Psoas muscle (tissue), 8 donors: Measurements from ENCODE around the gene BACE1. TPM values are rescaled to one million over a fixed set of nuclear protein-coding genes. Genes with fewer than 3 reads are reported as not detected.

Experiments
- ATAC-seq, 4 donors: fragments of 200-7000 bp; cut with Tn5 transposase; one replicate each; pipeline ENCODE4 v1.9.1; 2020; ENCODE audit warnings: moderate library complexity in 3 of 4, mild to moderate bottlenecking in 2 of 4
- DNase-seq, 2 donors: peaks; one replicate each; pipeline ENCODE4 v3.0.0-alpha.2; 2020
- H3K27ac ChIP-seq: fragments of 200-600 bp; one replicate; pipeline ENCODE4 v1.8.0; 2022
- H3K27me3 ChIP-seq, 3 donors: fragments of 200-600 bp in 1 of 3; one replicate each; pipeline versions ENCODE4 v1.6.1 to v1.8.0; 2013 to 2022; ENCODE audit warnings: low read length in 2 of 3, mild to moderate bottlenecking in 2 of 3, moderate library complexity in 1 of 3; ENCODE audit not compliant: insufficient read depth in 3 of 3
- H3K36me3 ChIP-seq, 2 donors: fragments of 200-600 bp in 1 of 2; one replicate each; pipeline versions ENCODE4 v1.6.1 to v1.8.0; 2013 to 2022; ENCODE audit warnings: low read depth in 1 of 2, mild to moderate bottlenecking in 1 of 2, moderate library complexity in 1 of 2; ENCODE audit not compliant: insufficient read depth in 1 of 2
- H3K4me1 ChIP-seq: fragments of 200-600 bp; one replicate; pipeline ENCODE4 v1.8.0; 2022
- H3K4me3 ChIP-seq: fragments of 200-600 bp; one replicate; pipeline ENCODE4 v1.8.0; 2022; ENCODE audit warnings: mild to moderate bottlenecking
- H3K9me3 ChIP-seq: fragments of 200-600 bp; one replicate; pipeline ENCODE4 v1.8.0; 2022
- WGBS, 3 donors: extraction: QIAGEN DNeasy Blood & Tissue Kit; methylation state at CpG; one replicate each; pipeline versions ENCODE4 v1.1.6 to v1.1.7; 2013; 5-methylcytosine and 5-hydroxymethylcytosine counted together
- intact Hi-C, 2 donors: fragments of 100-400 bp; cut with DNase I; formaldehyde crosslinking; loops; one replicate each; pipeline versions ENCODE4 v1.11.0 to v1.14.2; 2022
- polyA plus RNA-seq, 3 donors: library from polyadenylated mRNA; stranded (reverse); fragments of 200-250 nt; gene quantifications; one replicate each; pipeline ENCODE4 v1.2.3, GENCODE V29; 2013
- total RNA-seq, 4 donors: library from RNA; stranded (reverse); fragmentation: NEBNext Ultra II Directional in 2 of 4; extraction: Animal tissue kit (Norgen Biotek cat#: 25700) in 2 of 4; gene quantifications; one replicate each; pipeline versions ENCODE4 v1.2.1 to v1.2.4, GENCODE V29; 2021 to 2023
- TF ChIP-seq, protein P1 (sequence below): fragments of 200-600 bp; IDR thresholded peaks from one replicate; pipeline ENCODE4 v1.8.0; 2022; ENCODE audit warnings: antibody characterized with exemption
- donor health status: healthy with polysubstance abuse.
- donor health status: DM: no; HTN: no; CAD: no; lungs with moderate emphysema.
- donor health status: Bipolar disorder and iron deficiency.
- donor health status: healthy.
- donor health status: DM: yes; HTN: yes; CAD: no.
- donor health status: DM: no; HTN: no; CAD: no.
- donor health status: DM: no; HTN: no; CAD: no.
- donor health status: DM: yes; HTN: yes; CAD: no.

The BACE1 gene
- total and polyA plus RNA-seq, 7 donors, result 2.5 to 13.0 (median 9.2) TPM

- 82 to 85% (median 82%) methylated on average over 2 of the region's 2 CpGs for WGBS, 3 donors
- DNase-seq (no peak), ATAC-seq (no peak)
- TF ChIP-seq, protein P1, sequence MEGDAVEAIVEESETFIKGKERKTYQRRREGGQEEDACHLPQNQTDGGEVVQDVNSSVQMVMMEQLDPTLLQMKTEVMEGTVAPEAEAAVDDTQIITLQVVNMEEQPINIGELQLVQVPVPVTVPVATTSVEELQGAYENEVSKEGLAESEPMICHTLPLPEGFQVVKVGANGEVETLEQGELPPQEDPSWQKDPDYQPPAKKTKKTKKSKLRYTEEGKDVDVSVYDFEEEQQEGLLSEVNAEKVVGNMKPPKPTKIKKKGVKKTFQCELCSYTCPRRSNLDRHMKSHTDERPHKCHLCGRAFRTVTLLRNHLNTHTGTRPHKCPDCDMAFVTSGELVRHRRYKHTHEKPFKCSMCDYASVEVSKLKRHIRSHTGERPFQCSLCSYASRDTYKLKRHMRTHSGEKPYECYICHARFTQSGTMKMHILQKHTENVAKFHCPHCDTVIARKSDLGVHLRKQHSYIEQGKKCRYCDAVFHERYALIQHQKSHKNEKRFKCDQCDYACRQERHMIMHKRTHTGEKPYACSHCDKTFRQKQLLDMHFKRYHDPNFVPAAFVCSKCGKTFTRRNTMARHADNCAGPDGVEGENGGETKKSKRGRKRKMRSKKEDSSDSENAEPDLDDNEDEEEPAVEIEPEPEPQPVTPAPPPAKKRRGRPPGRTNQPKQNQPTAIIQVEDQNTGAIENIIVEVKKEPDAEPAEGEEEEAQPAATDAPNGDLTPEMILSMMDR, result no peak
- Histone ChIP-seq H3K9me3 (no peaks in the 10 kb centered on the region), H3K4me3 (no peak overlapping the region), H3K4me1 (no peaks in the 10 kb centered on the region), H3K27ac (no peak overlapping the region), H3K36me3 (peaks cover 0 to 64% of the 10 kb centered on the region in 2 donors), H3K27me3 (no peaks in the 10 kb centered on the region)
- intact Hi-C loops, result no loop called here
These were observed 29.0 kb upstream of the BACE1 start for GRCh38 chr11:117345039-117345438.

DNA sequence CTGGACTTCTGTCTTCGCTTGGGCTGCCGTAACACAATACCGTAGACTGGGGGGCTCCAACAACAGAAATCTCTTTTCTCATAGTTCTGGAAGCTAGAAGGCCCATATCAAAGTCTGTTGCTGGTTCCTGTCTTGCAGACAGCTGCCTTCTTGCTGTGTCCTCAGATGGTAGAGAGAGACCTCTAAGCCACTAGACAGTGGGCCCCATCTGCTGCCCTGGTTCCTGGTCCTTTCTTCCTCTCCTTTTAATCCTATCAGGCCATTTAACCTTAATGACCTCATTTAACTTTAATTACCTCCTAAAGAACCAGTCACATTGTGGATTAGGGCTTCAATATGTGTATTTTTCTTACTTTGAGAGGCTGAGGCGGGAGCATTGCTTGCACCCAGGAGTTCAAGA, 21.0 kb upstream of the BACE1 start:
- Histone ChIP-seq H3K4me3 (no peak overlapping the region), H3K4me1 (no peaks in the 10 kb centered on the region), H3K27ac (no peak overlapping the region), H3K36me3 (peaks cover 0 to 23% of the 10 kb centered on the region in 2 donors), H3K9me3 (no peaks in the 10 kb centered on the region), H3K27me3 (no peaks in the 10 kb centered on the region)
- intact Hi-C loops, result no loop called here
- TF ChIP-seq, protein P1, result no peak
- 98 to 100% (median 99%) methylated on average over 4 of the region's 4 CpGs for WGBS, 3 donors
- no peak for DNase-seq
- no peak for ATAC-seq

GRCh38 chr11:117335399-117335798, 19.3 kb upstream of the BACE1 start:
- ATAC-seq (no peak), DNase-seq (no peak)
- Histone ChIP-seq H3K4me3 (no peak overlapping the region), H3K27me3 (no peaks in the 10 kb centered on the region), H3K27ac (no peak overlapping the region), H3K4me1 (no peaks in the 10 kb centered on the region), H3K9me3 (no peaks in the 10 kb centered on the region), H3K36me3 (peaks cover 0 to 9% of the 10 kb centered on the region in 2 donors)
- WGBS, 3 donors, result 83 to 94% (median 93%) methylated on average over 5 of the region's 5 CpGs
- intact Hi-C loops, result no loop called here
- TF ChIP-seq, protein P1, result no peak

GRCh38 chr11:117334896-117335295, 18.8 kb upstream of the BACE1 start:
- peaks cover 0 to 4% of the 10 kb centered on the region in 2 donors for H3K36me3 ChIP-seq
- H3K4me3 ChIP-seq, result no peak overlapping the region
- ATAC-seq (no peak), DNase-seq (no peak)
- intact Hi-C loops, result no loop called here
- 85 to 93% (median 88%) methylated on average over 6 of the region's 6 CpGs for WGBS, 3 donors
- H3K27me3 ChIP-seq, result no peaks in the 10 kb centered on the region
- H3K4me1 ChIP-seq, result no peaks in the 10 kb centered on the region
- H3K9me3 ChIP-seq, result no peaks in the 10 kb centered on the region
- H3K27ac ChIP-seq, result no peak overlapping the region
- TF ChIP-seq, protein P1, result no peak

DNA sequence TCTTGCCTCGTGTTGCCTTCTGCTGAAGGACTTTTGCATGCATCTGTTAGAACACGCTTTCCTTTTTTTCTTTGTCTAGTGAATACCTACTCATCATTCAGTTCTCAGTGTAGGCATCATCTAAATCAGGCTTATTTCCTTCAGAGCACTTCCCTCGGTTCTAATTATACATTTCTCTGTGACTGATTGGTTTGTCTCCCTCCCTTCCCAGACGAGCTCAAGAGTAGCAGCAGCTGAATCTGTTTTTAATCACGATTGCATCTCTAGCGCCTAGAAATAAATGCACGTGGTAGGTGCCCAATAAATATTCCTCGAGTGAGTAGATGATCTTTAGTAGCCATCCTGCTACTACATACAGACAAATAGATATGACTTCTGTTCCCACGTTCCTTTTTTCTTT, 17.9 kb upstream of the BACE1 start:
- no peaks in the 10 kb centered on the region for H3K36me3 ChIP-seq
- 66 to 80% (median 74%) methylated on average over 9 of the region's 9 CpGs for WGBS, 3 donors

More for the DNA sequence above, 17.9 kb upstream of the BACE1 start:
- Histone ChIP-seq H3K27ac (no peak overlapping the region), H3K9me3 (no peaks in the 10 kb centered on the region), H3K4me1 (peaks cover 6% of the 10 kb centered on the region), H3K4me3 (no peak overlapping the region), H3K27me3 (no peaks in the 10 kb centered on the region)
- TF ChIP-seq, protein P1, result no peak
- intact Hi-C loops, result no loop called here
- ATAC-seq, result no peak
- no peak for DNase-seq
